Neural crest cell (in vitro differentiated cells): Measurements from ENCODE around the gene VSIG10L2. TPM values are rescaled to one million over a fixed set of nuclear protein-coding genes. Genes with fewer than 3 reads are reported as not detected.
"Not testable (repeated sequence)": the region's sequence is repeated elsewhere in the genome, so short reads cannot be mapped to it uniquely, and the experiment has no call there.

ENCODE experiments used
- DNase-seq: peaks from one replicate; pipeline ENCODE4 v3.0.0; 2021; ENCODE audit warnings: low read depth, mixed read lengths, low spot score
- H3K27ac Mint-ChIP-seq: one replicate; pipeline ENCODE4 v1.8.0; 2021; ENCODE audit warnings: mild to moderate bottlenecking, mixed read lengths; ENCODE audit not compliant: unreplicated experiment
- H3K27me3 Mint-ChIP-seq: 2 replicates; pipeline ENCODE4 v1.8.0; 2021; ENCODE audit warnings: low read depth, mild to moderate bottlenecking, mixed read lengths
- H3K36me3 Mint-ChIP-seq: 2 replicates; pipeline ENCODE4 v1.8.0; 2021; ENCODE audit warnings: low read depth, mild to moderate bottlenecking, mixed read lengths
- H3K4me1 Mint-ChIP-seq: 2 replicates; pipeline ENCODE4 v1.8.0; 2021; ENCODE audit warnings: mixed read lengths
- H3K4me3 Mint-ChIP-seq: one replicate; pipeline ENCODE4 v1.8.0; 2021; ENCODE audit warnings: mild to moderate bottlenecking, mixed read lengths
- H3K9me3 Mint-ChIP-seq: 2 replicates; pipeline ENCODE4 v1.8.0; 2021; ENCODE audit warnings: mixed read lengths
- total RNA-seq: library from RNA; stranded (reverse); gene quantifications from 2 replicates; pipeline ENCODE4 v1.2.1, GENCODE V29; 2021
- TF ChIP-seq, protein P1 (sequence below): fragments of 200-600 bp; sonication (generic); conservative IDR thresholded peaks from 2 replicates; pipeline ENCODE4 v1.5.0; 2021; ENCODE audit warnings: antibody characterized with exemption, mild to moderate bottlenecking

Gene VSIG10L2
- total RNA-seq, 1 donor from 2014 or later: not detected

- H3K27me3 Mint-ChIP-seq: peaks cover 41% of the 10 kb centered on the region
- TF ChIP-seq, protein P1, sequence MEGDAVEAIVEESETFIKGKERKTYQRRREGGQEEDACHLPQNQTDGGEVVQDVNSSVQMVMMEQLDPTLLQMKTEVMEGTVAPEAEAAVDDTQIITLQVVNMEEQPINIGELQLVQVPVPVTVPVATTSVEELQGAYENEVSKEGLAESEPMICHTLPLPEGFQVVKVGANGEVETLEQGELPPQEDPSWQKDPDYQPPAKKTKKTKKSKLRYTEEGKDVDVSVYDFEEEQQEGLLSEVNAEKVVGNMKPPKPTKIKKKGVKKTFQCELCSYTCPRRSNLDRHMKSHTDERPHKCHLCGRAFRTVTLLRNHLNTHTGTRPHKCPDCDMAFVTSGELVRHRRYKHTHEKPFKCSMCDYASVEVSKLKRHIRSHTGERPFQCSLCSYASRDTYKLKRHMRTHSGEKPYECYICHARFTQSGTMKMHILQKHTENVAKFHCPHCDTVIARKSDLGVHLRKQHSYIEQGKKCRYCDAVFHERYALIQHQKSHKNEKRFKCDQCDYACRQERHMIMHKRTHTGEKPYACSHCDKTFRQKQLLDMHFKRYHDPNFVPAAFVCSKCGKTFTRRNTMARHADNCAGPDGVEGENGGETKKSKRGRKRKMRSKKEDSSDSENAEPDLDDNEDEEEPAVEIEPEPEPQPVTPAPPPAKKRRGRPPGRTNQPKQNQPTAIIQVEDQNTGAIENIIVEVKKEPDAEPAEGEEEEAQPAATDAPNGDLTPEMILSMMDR: no peak
- DNase-seq: peak; percentile 63
- peak within 1 kb of the TSS; percentile 98 for H3K4me3 Mint-ChIP-seq
- H3K4me1 Mint-ChIP-seq: peaks cover 21% of the 10 kb centered on the region
- H3K27ac Mint-ChIP-seq: no peak within 1 kb of the TSS
- peaks cover 8% of the 10 kb centered on the region for H3K36me3 Mint-ChIP-seq
- peaks cover 5% of the 10 kb centered on the region for H3K9me3 Mint-ChIP-seq
Measured at GRCh38 chr11:125903711-125904659, 41.9 kb upstream of the VSIG10L2 start, which contains the start of gene DDX25. DDX25 (plus strand) TSS chr11:125904508; CDS start chr11:125904518, 10 bp downstream.

DNA sequence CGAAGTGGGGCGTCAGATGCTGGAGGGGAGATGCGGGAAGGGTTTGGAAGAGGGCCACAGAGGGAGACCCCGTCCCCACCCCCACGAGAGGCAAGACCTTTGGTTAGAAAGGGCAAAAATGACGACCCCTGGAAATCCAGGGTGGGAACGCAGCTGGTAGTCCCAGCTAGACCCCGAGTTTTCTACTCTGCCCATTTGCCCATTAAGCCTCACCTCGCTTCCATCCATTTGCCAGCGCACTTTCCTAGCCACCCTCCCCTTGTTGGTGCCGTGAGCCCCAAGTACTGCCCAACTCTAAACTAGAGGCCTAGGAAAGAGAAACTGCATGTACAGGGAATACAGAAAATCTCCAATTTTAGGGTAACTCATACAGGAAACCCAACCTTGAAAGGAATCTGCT, 41.2 kb upstream of the VSIG10L2 start:
- Mint-ChIP-seq H3K27ac (no peak overlapping the region), H3K36me3 (peaks cover 7% of the 10 kb centered on the region), H3K4me1 (peaks cover 21% of the 10 kb centered on the region), H3K4me3 (peak overlapping the region; percentile 56), H3K9me3 (peaks cover 5% of the 10 kb centered on the region), H3K27me3 (peaks cover 43% of the 10 kb centered on the region)
- no peak for DNase-seq
- TF ChIP-seq, protein P1: no peak

DNA sequence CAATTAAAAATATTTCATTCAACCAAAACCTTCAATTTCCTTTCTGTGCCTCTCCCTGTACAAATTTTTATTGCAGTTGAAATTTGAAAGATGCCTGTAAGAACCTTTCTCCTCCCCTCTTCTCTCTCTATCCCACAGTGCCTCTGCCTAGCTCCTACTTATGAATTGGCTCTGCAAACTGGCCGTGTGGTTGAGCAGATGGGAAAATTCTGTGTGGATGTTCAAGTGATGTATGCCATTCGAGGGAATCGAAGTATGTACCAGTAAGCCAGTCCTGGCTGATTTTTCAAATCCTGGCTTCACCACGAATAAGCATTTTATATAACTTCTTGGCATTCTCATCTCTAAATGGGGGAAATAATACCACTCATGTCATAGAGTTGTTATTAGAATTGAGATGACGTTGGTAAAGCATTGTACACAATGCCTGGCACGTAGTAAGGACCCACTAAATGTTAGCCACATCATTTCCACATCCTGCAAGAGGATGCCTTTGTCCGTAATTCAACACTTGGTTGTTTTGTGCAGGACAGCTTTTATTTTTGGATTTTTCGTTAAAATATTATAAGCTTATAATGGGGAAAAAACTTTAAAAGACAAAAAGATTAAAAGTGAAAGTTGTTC, 35.5 kb upstream of the VSIG10L2 start:
- Mint-ChIP-seq H3K27ac (no peak overlapping the region), H3K36me3 (peaks cover 4% of the 10 kb centered on the region), H3K4me3 (no peak overlapping the region), H3K9me3 (peaks cover 4% of the 10 kb centered on the region), H3K27me3 (peaks cover 34% of the 10 kb centered on the region), H3K4me1 (peaks cover 7% of the 10 kb centered on the region)
- TF ChIP-seq, protein P1: no peak
- no peak for DNase-seq

- not testable (repeated sequence) for H3K36me3 Mint-ChIP-seq, H3K4me1 Mint-ChIP-seq, H3K9me3 Mint-ChIP-seq, H3K4me3 Mint-ChIP-seq, DNase-seq, H3K27ac Mint-ChIP-seq
- peaks cover 38% of the 10 kb centered on the region for H3K27me3 Mint-ChIP-seq
Measured at GRCh38 chr11:125914601-125915000, 31.2 kb upstream of the VSIG10L2 start.

DNA sequence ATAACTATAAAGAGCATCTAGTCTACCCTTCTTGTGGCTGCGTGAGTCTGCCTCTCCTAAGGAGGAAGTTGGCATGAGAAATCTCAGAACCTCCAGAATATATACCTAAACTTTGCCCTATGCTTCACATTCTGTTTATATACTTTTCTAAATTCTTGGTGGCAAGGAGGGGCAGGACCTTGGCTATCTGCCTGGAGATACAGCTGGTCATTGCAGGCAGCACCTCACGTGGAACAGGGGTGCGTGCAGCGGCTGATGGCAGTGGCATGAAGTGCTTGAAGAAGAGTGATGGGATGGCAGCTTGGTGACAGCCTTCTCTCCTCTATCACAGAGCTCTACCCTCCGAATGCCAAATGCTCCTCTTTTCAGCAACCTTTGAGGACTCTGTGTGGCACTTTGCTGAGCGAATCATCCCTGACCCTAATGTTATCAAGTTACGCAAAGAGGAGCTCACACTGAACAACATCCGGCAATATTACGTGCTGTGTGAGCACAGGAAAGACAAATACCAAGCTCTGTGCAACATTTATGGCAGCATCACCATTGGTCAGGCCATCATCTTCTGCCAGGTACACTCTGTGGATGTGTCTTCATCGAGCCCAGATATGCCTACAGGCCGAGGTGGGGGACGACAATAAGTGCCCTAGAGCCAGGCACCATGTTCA, 29.0 kb upstream of the VSIG10L2 start:
- H3K27me3 Mint-ChIP-seq: peaks cover 38% of the 10 kb centered on the region
- H3K36me3 Mint-ChIP-seq: no peaks in the 10 kb centered on the region
- TF ChIP-seq, protein P1: no peak
- no peak for DNase-seq
- no peaks in the 10 kb centered on the region for H3K4me1 Mint-ChIP-seq
- no peaks in the 10 kb centered on the region for H3K9me3 Mint-ChIP-seq
- no peak overlapping the region for H3K27ac Mint-ChIP-seq
- H3K4me3 Mint-ChIP-seq: no peak overlapping the region
